Parathyroid adenoma (tissue), 2 donors: Measurements from ENCODE around the gene ARRDC1.
"Not testable (repeated sequence)": the region's sequence is repeated elsewhere in the genome, so short reads cannot be mapped to it uniquely, and the experiment has no call there.

Experiments used
- H2AFZ ChIP-seq: fragments of 300-600 bp; sonication (generic); one replicate; pipeline ENCODE4 v1.7.0; 2017; ENCODE audit warnings: antibody characterized with exemption, mild to moderate bottlenecking
- H3K27ac ChIP-seq: fragments of 300-600 bp; sonication (generic); one replicate; pipeline ENCODE4 v1.7.0; 2017
- H3K27me3 ChIP-seq: fragments of 300-600 bp; sonication (generic); one replicate; pipeline ENCODE4 v1.7.0; 2017; ENCODE audit warnings: low read length; ENCODE audit not compliant: control insufficient read depth, insufficient read depth
- H3K36me3 ChIP-seq: fragments of 300-600 bp; sonication (generic); one replicate; pipeline ENCODE4 v1.7.0; 2017; ENCODE audit warnings: low read length; ENCODE audit not compliant: control insufficient read depth, insufficient read depth
- H3K4me1 ChIP-seq: fragments of 300-600 bp; sonication (generic); one replicate; pipeline ENCODE4 v1.7.0; 2017; ENCODE audit warnings: control low read depth
- H3K4me2 ChIP-seq: fragments of 300-600 bp; sonication (generic); one replicate; pipeline ENCODE4 v1.7.0; 2017; ENCODE audit warnings: low read length
- H3K4me3 ChIP-seq: fragments of 300-600 bp; sonication (generic); one replicate; pipeline ENCODE4 v1.7.0; 2017; ENCODE audit warnings: low read depth, low read length
- H3K79me2 ChIP-seq: fragments of 300-600 bp; sonication (generic); one replicate; pipeline ENCODE4 v1.7.0; 2017; ENCODE audit warnings: control low read depth
- H3K9ac ChIP-seq: fragments of 300-600 bp; sonication (generic); one replicate; pipeline ENCODE4 v1.7.0; 2017; ENCODE audit warnings: mild to moderate bottlenecking
- H3K9me3 ChIP-seq: fragments of 300-600 bp; sonication (generic); one replicate; pipeline ENCODE4 v1.7.0; 2017; ENCODE audit warnings: low read length; ENCODE audit not compliant: control insufficient read depth
- CTCF ChIP-seq: fragments of 300-600 bp; sonication (generic); IDR thresholded peaks from one replicate; pipeline ENCODE4 v1.7.0; 2017; ENCODE audit warnings: antibody characterized with exemption, mild to moderate bottlenecking
- donor health status: primary hyperparathyroidism.

The ARRDC1 gene

GRCh38 chr9:137626464-137626863 lies 21.0 kb downstream of the ARRDC1 start:
- H3K4me1 ChIP-seq = no peaks in the 10 kb centered on the region
- no peak overlapping the region for H3K4me3 ChIP-seq
- H3K27ac ChIP-seq = no peak overlapping the region
- no peaks in the 10 kb centered on the region for H3K27me3 ChIP-seq
- no peak overlapping the region for H2AFZ ChIP-seq
- H3K79me2 ChIP-seq = peaks cover 57% of the 10 kb centered on the region
- no peaks in the 10 kb centered on the region for H3K9me3 ChIP-seq
- no peak overlapping the region for H3K9ac ChIP-seq
- no peak for TF ChIP-seq CTCF
- H3K4me2 ChIP-seq = no peak overlapping the region
- no peaks in the 10 kb centered on the region for H3K36me3 ChIP-seq

- not testable (repeated sequence) for H3K36me3 ChIP-seq, H3K27ac ChIP-seq, H3K4me1 ChIP-seq
Observed at GRCh38 chr9:137627406-137627805, 21.9 kb downstream of the ARRDC1 start.

GRCh38 chr9:137630126-137630525 lies 24.6 kb downstream of the ARRDC1 start:
- H3K9ac ChIP-seq = no peak overlapping the region
- H3K9me3 ChIP-seq = no peaks in the 10 kb centered on the region
- no peaks in the 10 kb centered on the region for H3K27me3 ChIP-seq
- TF ChIP-seq CTCF = no peak
- H3K79me2 ChIP-seq = peaks cover 36% of the 10 kb centered on the region
- peaks cover 5% of the 10 kb centered on the region for H3K4me1 ChIP-seq
- no peak overlapping the region for H2AFZ ChIP-seq
- no peak overlapping the region for H3K4me2 ChIP-seq
- no peaks in the 10 kb centered on the region for H3K36me3 ChIP-seq
- no peak overlapping the region for H3K4me3 ChIP-seq
- no peak overlapping the region for H3K27ac ChIP-seq

More at GRCh38 chr9:137627406-137627805, 21.9 kb downstream of the ARRDC1 start:
- peaks cover 53% of the 10 kb centered on the region for H3K79me2 ChIP-seq
- H3K4me3 ChIP-seq, H3K9me3 ChIP-seq, H3K27me3 ChIP-seq, H2AFZ ChIP-seq, H3K4me2 ChIP-seq, H3K9ac ChIP-seq: not testable (repeated sequence)

DNA sequence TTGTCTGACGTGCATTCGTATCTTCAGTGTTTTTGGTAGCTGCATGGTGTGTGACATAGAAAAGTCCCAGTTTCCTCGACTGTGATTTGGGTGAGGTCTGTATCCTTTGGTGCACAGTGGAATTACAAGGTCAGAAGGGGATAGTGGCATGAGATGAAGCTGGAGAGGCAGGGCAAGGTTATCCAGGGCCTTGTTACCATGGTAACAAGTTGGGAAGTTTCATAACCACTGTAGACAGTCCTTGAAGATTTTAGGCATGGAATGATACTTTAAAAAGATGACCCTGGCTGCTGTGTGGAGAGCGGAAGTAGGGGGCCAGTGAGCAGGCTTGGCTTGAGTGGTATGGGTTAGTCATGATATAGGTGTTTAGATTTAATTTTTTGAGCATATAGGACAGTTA lies 25.2 kb downstream of the ARRDC1 start:
- Histone ChIP-seq H3K79me2 (peaks cover 32% of the 10 kb centered on the region), H3K27ac (no peak overlapping the region), H3K4me2 (no peak overlapping the region), H3K4me3 (no peak overlapping the region), H3K4me1 (peaks cover 5% of the 10 kb centered on the region), H3K36me3 (no peaks in the 10 kb centered on the region), H2AFZ (no peak overlapping the region), H3K9ac (no peak overlapping the region), H3K9me3 (no peaks in the 10 kb centered on the region), H3K27me3 (no peaks in the 10 kb centered on the region)
- TF ChIP-seq CTCF = no peak

GRCh38 chr9:137631345-137632229 lies 26.1 kb downstream of the ARRDC1 start:
- Histone ChIP-seq H3K4me2 (no peak overlapping the region), H3K27me3 (no peaks in the 10 kb centered on the region), H3K4me1 (peaks cover 5% of the 10 kb centered on the region), H3K9ac (no peak overlapping the region), H3K9me3 (no peaks in the 10 kb centered on the region), H3K36me3 (no peaks in the 10 kb centered on the region), H3K79me2 (peaks cover 29% of the 10 kb centered on the region), H3K4me3 (no peak overlapping the region), H2AFZ (no peak overlapping the region), H3K27ac (no peak overlapping the region)
- no peak for TF ChIP-seq CTCF
